Suprapubic skin (tissue), 4 donors: ENCODE data around the gene FLACC1. TPM values are rescaled to one million over a fixed set of nuclear protein-coding genes. Genes with fewer than 3 reads are reported as not detected.
"Not testable (repeated sequence)": the region's sequence is repeated elsewhere in the genome, so short reads cannot be mapped to it uniquely, and the experiment has no call there.

ENCODE experiments used
- DNase-seq, 2 donors: peaks; one replicate each; pipeline ENCODE4 v3.0.0-alpha.2; 2019; ENCODE audit warnings: low spot score in 2 of 2
- H3K27ac ChIP-seq: fragments of 200-600 bp; sonication (generic); one replicate; pipeline ENCODE4 v1.5.1; 2019
- H3K27me3 ChIP-seq: fragments of 200-600 bp; sonication (generic); one replicate; pipeline ENCODE4 v1.5.1; 2019
- H3K36me3 ChIP-seq: fragments of 200-600 bp; sonication (generic); one replicate; pipeline ENCODE4 v1.5.1; 2019
- H3K4me1 ChIP-seq: fragments of 200-600 bp; sonication (generic); one replicate; pipeline ENCODE4 v1.5.1; 2019
- H3K4me3 ChIP-seq: fragments of 200-600 bp; sonication (generic); one replicate; pipeline ENCODE4 v1.5.1; 2019; ENCODE audit warnings: mild to moderate bottlenecking
- H3K9me3 ChIP-seq: fragments of 200-600 bp; sonication (generic); one replicate; pipeline ENCODE4 v1.5.1; 2019
- CTCF ChIP-seq, 2 donors: fragments of 200-600 bp in 1 of 2; fragments of 450-650 bp in 1 of 2; sonication (generic) in 1 of 2; IDR thresholded peaks; one replicate each; pipeline ENCODE4 v1.5.1; 2016 to 2019; ENCODE audit warnings: antibody characterized with exemption in 2 of 2, mild to moderate bottlenecking in 1 of 2, moderate library complexity in 1 of 2
- EP300 ChIP-seq: sonication (generic); formaldehyde crosslinking; IDR thresholded peaks from one replicate; pipeline ENCODE4 v1.6.1; 2017; ENCODE audit warnings: antibody characterized with exemption
- POLR2A ChIP-seq, 2 donors: fragments of 450-650 bp; IDR thresholded peaks; one replicate each; pipeline ENCODE4 v1.6.1; 2017; ENCODE audit warnings: antibody characterized with exemption in 2 of 2, mild to moderate bottlenecking in 2 of 2, moderate library complexity in 2 of 2
- POLR2AphosphoS5 ChIP-seq, 3 donors: sonication (generic); formaldehyde crosslinking; IDR thresholded peaks; one replicate each; pipeline ENCODE4 v1.6.1; 2017; ENCODE audit warnings: antibody characterized with exemption in 3 of 3
- WGBS: methylation state at CpG from one replicate; pipeline ENCODE4 v1.1.5; 2018; 5-methylcytosine and 5-hydroxymethylcytosine counted together
- total RNA-seq, 4 donors: library from RNA; depleted of rRNA; stranded (reverse); fragments of >200 nt; gene quantifications; one replicate each; pipeline ENCODE4 v1.1.0, GENCODE V29; 2016

Gene FLACC1
- total RNA-seq, 4 donors from 2014 or later, result 0.80 to 1.0 TPM; not detected in 2

GRCh38 chr2:201369775-201370174 is 12.6 kb upstream of the FLACC1 start:
- no peak for DNase-seq
- H3K27ac ChIP-seq, result no peak overlapping the region
- no peaks in the 10 kb centered on the region for H3K9me3 ChIP-seq
- 100% methylated on average over 3 of the region's 11 CpGs for WGBS
- H3K27me3 ChIP-seq, result no peaks in the 10 kb centered on the region
- peaks cover 5% of the 10 kb centered on the region for H3K36me3 ChIP-seq
- TF ChIP-seq EP300 (no peak), POLR2AphosphoS5 (IDR thresholded peaks at IDR 0.05) (no peak), CTCF (IDR thresholded peaks at IDR 0.05) (no peak), POLR2A (IDR thresholded peaks at IDR 0.05) (no peak)
- H3K4me3 ChIP-seq, result no peak overlapping the region
- no peaks in the 10 kb centered on the region for H3K4me1 ChIP-seq

GRCh38 chr2:201369318-201369717 is 12.2 kb upstream of the FLACC1 start:
- not testable (repeated sequence) for H3K27ac ChIP-seq
- WGBS, result 96% methylated on average over 6 of the region's 8 CpGs

GRCh38 chr2:201366146-201366545 is 9.0 kb upstream of the FLACC1 start:
- no peak for DNase-seq
- Histone ChIP-seq H3K9me3 (no peaks in the 10 kb centered on the region), H3K27ac (no peak overlapping the region), H3K4me3 (no peak overlapping the region), H3K27me3 (no peaks in the 10 kb centered on the region), H3K4me1 (no peaks in the 10 kb centered on the region), H3K36me3 (peaks cover 9% of the 10 kb centered on the region)
- no peak for TF ChIP-seq POLR2AphosphoS5 (IDR thresholded peaks at IDR 0.05)
- TF ChIP-seq EP300, result no peak
- TF ChIP-seq CTCF (IDR thresholded peaks at IDR 0.05), result no peak
- TF ChIP-seq POLR2A (IDR thresholded peaks at IDR 0.05), result no peak

More at GRCh38 chr2:201369318-201369717, 12.2 kb upstream of the FLACC1 start:
- not testable (repeated sequence) for H3K36me3 ChIP-seq, H3K4me1 ChIP-seq, H3K9me3 ChIP-seq, H3K27me3 ChIP-seq, DNase-seq, H3K4me3 ChIP-seq

- H3K27ac ChIP-seq, result no peak overlapping the region
- no peak for DNase-seq
Observed at GRCh38 chr2:201363857-201364560, 6.9 kb upstream of the FLACC1 start.

GRCh38 chr2:201362396-201362795 is 5.3 kb upstream of the FLACC1 start:
- H3K9me3 ChIP-seq, result no peaks in the 10 kb centered on the region
- no peak for DNase-seq
- no peak overlapping the region for H3K27ac ChIP-seq
- no peak overlapping the region for H3K4me3 ChIP-seq
- no peaks in the 10 kb centered on the region for H3K4me1 ChIP-seq
- H3K27me3 ChIP-seq, result no peaks in the 10 kb centered on the region
- TF ChIP-seq CTCF (IDR thresholded peaks at IDR 0.05), result no peak
- TF ChIP-seq EP300, result no peak
- no peak for TF ChIP-seq POLR2AphosphoS5 (IDR thresholded peaks at IDR 0.05)
- H3K36me3 ChIP-seq, result peaks cover 3% of the 10 kb centered on the region
- WGBS, result 100% methylated on average over 2 of the region's 2 CpGs

More at GRCh38 chr2:201363857-201364560, 6.9 kb upstream of the FLACC1 start:
- no peaks in the 10 kb centered on the region for H3K9me3 ChIP-seq
- whole genome bisulfite sequencing, result 88% methylated on average over 2 of the region's 2 CpGs
- no peaks in the 10 kb centered on the region for H3K4me1 ChIP-seq
- no peak overlapping the region for H3K4me3 ChIP-seq
- H3K36me3 ChIP-seq, result peaks cover 3% of the 10 kb centered on the region
- TF ChIP-seq POLR2A (IDR thresholded peaks at IDR 0.05) (no peak), CTCF (IDR thresholded peaks at IDR 0.05) (peak; percentile 63 to 67)
- H3K27me3 ChIP-seq, result no peaks in the 10 kb centered on the region
